Measurements from ENCODE around the gene TMCC1. TPM values are rescaled to one million over a fixed set of nuclear protein-coding genes. Genes with fewer than 3 reads are reported as not detected.

TMCC1 gene
- total and polyA plus RNA-seq, 2 donors (not counting 3 experiments of a cell fraction or from before 2014, with no cell fraction given) = 17.4 to 38.4 TPM

DNA sequence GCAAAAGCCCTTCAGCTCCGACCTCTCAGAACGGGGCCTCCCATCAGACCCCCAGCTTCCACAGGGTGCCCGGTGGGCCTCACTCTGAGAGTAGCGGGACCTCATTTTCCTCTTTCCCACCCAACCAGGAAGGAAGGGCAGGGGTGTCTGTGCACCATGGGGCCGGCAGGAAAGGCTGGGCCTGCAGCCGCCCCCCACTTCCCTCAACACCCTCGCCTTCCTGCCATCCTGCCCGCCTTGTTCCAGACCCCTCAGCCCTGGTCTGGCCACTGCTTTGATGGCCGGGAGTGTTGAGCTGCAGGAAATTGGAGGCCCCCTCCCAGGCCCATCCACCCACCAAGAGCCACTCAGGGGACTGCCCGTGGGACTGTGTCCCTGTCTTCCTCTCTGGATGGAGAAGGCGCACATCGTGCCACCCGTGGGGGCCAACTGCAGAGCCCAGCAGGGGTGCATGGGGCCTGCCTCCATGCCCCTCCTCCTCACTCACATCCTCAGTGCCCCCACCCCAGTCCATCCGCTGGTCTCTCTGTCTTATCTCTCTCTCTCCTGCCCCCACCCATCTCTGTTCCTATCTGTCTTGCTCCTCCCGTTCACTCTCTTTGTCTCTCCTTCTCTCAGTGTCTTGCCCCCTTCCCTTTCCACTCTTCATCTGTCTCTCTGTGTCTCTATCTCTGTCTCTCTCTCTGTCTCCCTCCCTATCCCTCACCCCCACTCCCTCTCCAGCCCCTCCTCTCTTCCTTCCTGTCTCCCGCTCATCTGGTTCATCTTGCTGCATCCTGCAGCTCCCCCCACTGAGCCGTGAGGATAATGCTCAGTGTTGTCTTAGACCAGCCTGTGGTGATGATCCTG lies 285.2 kb downstream of the TMCC1 start:
- peak; percentile 6 for TF ChIP-seq FOS (IDR thresholded peaks at IDR 0.05; ENCODE audit: borderline replicate concordance, insufficient read depth, low read length)
- no peak for TF ChIP-seq EZH2 (IDR thresholded peaks at IDR 0.05; ENCODE audit: borderline replicate concordance, low read depth, low read length, severe bottlenecking)
- no peak for TF ChIP-seq GATA2 (IDR thresholded peaks at IDR 0.05; ENCODE audit: insufficient read depth, insufficient read length, low read depth, low read length)
- peaks cover 30% of the 10 kb centered on the region for H3K79me2 ChIP-seq (ENCODE audit: control insufficient read depth, insufficient read depth, low read length)
- BruUV-seq (replicated peaks) = no TSS peak
- H3K9me1 ChIP-seq (replicated peaks; ENCODE audit: control insufficient read depth, extremely low read depth, insufficient read depth, low read length) = no peaks in the 10 kb centered on the region
- DNase-seq (ENCODE audit: low read depth, low spot score) = peak; percentile 59
- no peaks in the 10 kb centered on the region for H4K20me1 ChIP-seq (replicated peaks; ENCODE audit: control insufficient read depth, extremely low read depth, insufficient read depth, low read length)
- peak overlapping the region; percentile 14 for H3K4me2 ChIP-seq (ENCODE audit: insufficient read depth, low read length)
- peak overlapping the region; percentile 68 for H3K9ac ChIP-seq (replicated peaks; ENCODE audit: extremely low read depth, insufficient read depth, low read length)
- peaks cover 50% of the 10 kb centered on the region for H3K4me1 ChIP-seq (ENCODE audit: control insufficient read depth, extremely low read depth, insufficient read depth, low read length)
- H3K36me3 ChIP-seq (ENCODE audit: control insufficient read depth in 2 of 2, extremely low read depth in 1 of 2, insufficient read depth in 2 of 2, low read length in 2 of 2) = no peaks in the 10 kb centered on the region
- no peak overlapping the region for H2AFZ ChIP-seq (ENCODE audit: low read depth, low read length)
- ChIA-PET POLR2A (interaction anchor here (1.3 kb wide), 2 partner anchors 11 to 14 kb away, joined by 3 to 5 read pairs; no protein-coding TSS in a partner anchor), CTCF (interaction anchor here (1.0 to 2.4 kb wide), 4 partner anchors 12 to 118 kb away, joined by 3 to 11 read pairs (median 8); no protein-coding TSS in a partner anchor)
- H3K27me3 ChIP-seq (ENCODE audit: control insufficient read depth in 2 of 2, insufficient read depth in 2 of 2, low read length in 2 of 2) = no peaks in the 10 kb centered on the region
- no peak overlapping the region for H3K4me3 ChIP-seq (replicated peaks in 1 of 3; ENCODE audit: insufficient read depth in 1 of 3, low read depth in 1 of 3, low read length in 3 of 3)
- peak overlapping the region; percentile 85 for H3K27ac ChIP-seq (ENCODE audit: insufficient read depth, low read depth, low read length)
- no peaks in the 10 kb centered on the region for H3K9me3 ChIP-seq (replicated peaks; ENCODE audit: control insufficient read depth, insufficient read depth, low read length)
- dilution Hi-C loops (cut with MboI; ENCODE audit: extremely low pct_ligation_motif_present, low sequenced_read_pairs) (no loop called here), intact Hi-C loops (cut with micrococcal nuclease) (loop anchor here (1.0 kb wide), 1 partner anchor 15 kb away; no protein-coding TSS in a partner anchor)
- FAIRE-seq = peak; percentile 85

DNA sequence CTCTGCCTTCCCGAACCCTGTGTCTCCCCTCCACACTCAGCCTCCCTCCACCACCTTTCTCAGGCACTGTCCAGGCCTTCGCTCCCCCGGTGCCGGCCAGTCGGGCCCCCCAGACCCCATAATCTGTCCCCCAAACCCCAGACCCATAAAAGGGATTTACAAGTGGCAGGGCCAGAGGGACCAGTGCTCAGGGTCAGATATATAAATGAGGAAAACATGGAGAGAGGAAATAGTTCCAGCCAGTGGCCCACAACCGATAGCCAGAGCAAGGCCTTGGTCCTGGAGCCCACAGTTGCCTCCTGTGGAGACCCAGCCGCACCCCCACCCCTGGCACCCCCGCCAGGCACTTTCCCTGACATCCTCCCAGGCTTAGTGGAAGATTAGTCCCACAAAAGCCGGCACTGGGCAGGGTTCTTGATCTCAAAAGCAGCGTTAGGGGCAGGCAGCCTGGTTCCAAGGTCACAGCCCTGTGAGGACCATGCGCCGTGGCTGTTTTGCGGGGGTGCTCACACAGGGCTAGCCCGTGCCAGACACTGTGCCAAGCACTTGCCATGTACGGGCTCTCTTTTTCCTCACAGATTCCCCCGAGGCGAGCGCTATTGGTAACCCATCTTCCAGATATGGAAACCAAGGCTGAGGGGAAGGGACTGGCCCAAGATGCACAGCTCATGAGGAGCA lies 286.0 kb downstream of the TMCC1 start:
- Histone ChIP-seq H4K20me1 (replicated peaks; ENCODE audit: control insufficient read depth, extremely low read depth, insufficient read depth, low read length) (no peaks in the 10 kb centered on the region), H3K9ac (replicated peaks; ENCODE audit: extremely low read depth, insufficient read depth, low read length) (peak overlapping the region; percentile 68), H3K79me2 (ENCODE audit: control insufficient read depth, insufficient read depth, low read length) (peaks cover 38% of the 10 kb centered on the region), H3K4me1 (ENCODE audit: control insufficient read depth, extremely low read depth, insufficient read depth, low read length) (peaks cover 52% of the 10 kb centered on the region), H3K9me3 (replicated peaks; ENCODE audit: control insufficient read depth, insufficient read depth, low read length) (no peaks in the 10 kb centered on the region), H3K36me3 (ENCODE audit: control insufficient read depth in 2 of 2, extremely low read depth in 1 of 2, insufficient read depth in 2 of 2, low read length in 2 of 2) (no peaks in the 10 kb centered on the region), H3K27me3 (ENCODE audit: control insufficient read depth in 2 of 2, insufficient read depth in 2 of 2, low read length in 2 of 2) (no peaks in the 10 kb centered on the region), H3K4me3 (replicated peaks in 1 of 3; ENCODE audit: insufficient read depth in 1 of 3, low read depth in 1 of 3, low read length in 3 of 3) (peak overlapping the region in 1 of 3 experiments; percentile 34), H2AFZ (ENCODE audit: low read depth, low read length) (no peak overlapping the region), H3K27ac (ENCODE audit: insufficient read depth, low read depth, low read length) (peak overlapping the region; percentile 85), H3K4me2 (ENCODE audit: insufficient read depth, low read length) (peak overlapping the region; percentile 15), H3K9me1 (replicated peaks; ENCODE audit: control insufficient read depth, extremely low read depth, insufficient read depth, low read length) (no peaks in the 10 kb centered on the region)
- dilution Hi-C loops (cut with MboI; ENCODE audit: extremely low pct_ligation_motif_present, low sequenced_read_pairs) (no loop called here), intact Hi-C loops (cut with micrococcal nuclease) (loop anchor here (1.0 to 2.0 kb wide), 3 partner anchors 8 to 16 kb away; no protein-coding TSS in a partner anchor)
- ChIA-PET POLR2A (interaction anchor here (0.6 kb wide), 1 partner anchor 15 kb away, joined by 3 read pairs; no protein-coding TSS in a partner anchor), CTCF (interaction anchor here (1.0 to 2.4 kb wide), 3 partner anchors 12 to 117 kb away, joined by 5 to 11 read pairs (median 10); no protein-coding TSS in a partner anchor)
- peak; percentile 52 for TF ChIP-seq POLR2A (IDR thresholded peaks at IDR 0.05; ENCODE audit: low read depth, low read length)
- no peak for TF ChIP-seq EZH2 (IDR thresholded peaks at IDR 0.05; ENCODE audit: borderline replicate concordance, low read depth, low read length, severe bottlenecking)
- TSS peak; percentile 30 for BruUV-seq (replicated peaks)
- DNase-seq (ENCODE audit: low read depth, low spot score) (peak; percentile 50), FAIRE-seq (peak; percentile 71)
